ENCODE measurements around the gene PHACTR3.

Gene PHACTR3

DNA sequence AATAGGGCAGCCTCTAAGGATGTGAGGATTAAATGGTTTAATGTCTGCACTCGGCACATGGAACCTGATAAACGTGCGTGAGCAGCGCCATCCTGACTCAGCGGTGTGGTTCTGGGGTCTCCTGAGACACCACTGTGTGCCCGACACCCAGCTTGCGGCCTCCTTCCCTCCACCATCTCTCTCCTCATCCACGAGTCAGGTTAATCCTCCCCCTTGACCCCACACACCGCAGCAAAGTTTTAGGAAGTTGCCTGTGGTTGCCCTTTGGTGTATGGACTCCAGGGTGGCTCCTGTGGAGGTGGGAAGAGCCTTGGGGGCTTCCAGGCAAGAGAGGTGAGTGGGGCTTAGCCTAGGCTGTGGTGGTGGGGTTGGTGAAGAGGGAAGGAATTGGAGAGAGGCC is 68.2 kb downstream of the PHACTR3 start:
- CTCF ChIA-PET, result no interaction called here
- POLR2A ChIA-PET, result no interaction called here
- TF ChIP-seq, protein P1, sequence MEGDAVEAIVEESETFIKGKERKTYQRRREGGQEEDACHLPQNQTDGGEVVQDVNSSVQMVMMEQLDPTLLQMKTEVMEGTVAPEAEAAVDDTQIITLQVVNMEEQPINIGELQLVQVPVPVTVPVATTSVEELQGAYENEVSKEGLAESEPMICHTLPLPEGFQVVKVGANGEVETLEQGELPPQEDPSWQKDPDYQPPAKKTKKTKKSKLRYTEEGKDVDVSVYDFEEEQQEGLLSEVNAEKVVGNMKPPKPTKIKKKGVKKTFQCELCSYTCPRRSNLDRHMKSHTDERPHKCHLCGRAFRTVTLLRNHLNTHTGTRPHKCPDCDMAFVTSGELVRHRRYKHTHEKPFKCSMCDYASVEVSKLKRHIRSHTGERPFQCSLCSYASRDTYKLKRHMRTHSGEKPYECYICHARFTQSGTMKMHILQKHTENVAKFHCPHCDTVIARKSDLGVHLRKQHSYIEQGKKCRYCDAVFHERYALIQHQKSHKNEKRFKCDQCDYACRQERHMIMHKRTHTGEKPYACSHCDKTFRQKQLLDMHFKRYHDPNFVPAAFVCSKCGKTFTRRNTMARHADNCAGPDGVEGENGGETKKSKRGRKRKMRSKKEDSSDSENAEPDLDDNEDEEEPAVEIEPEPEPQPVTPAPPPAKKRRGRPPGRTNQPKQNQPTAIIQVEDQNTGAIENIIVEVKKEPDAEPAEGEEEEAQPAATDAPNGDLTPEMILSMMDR (IDR thresholded peaks at IDR 0.05; ENCODE audit: insufficient read depth, low read length, missing control alignments), result no peak

DNA sequence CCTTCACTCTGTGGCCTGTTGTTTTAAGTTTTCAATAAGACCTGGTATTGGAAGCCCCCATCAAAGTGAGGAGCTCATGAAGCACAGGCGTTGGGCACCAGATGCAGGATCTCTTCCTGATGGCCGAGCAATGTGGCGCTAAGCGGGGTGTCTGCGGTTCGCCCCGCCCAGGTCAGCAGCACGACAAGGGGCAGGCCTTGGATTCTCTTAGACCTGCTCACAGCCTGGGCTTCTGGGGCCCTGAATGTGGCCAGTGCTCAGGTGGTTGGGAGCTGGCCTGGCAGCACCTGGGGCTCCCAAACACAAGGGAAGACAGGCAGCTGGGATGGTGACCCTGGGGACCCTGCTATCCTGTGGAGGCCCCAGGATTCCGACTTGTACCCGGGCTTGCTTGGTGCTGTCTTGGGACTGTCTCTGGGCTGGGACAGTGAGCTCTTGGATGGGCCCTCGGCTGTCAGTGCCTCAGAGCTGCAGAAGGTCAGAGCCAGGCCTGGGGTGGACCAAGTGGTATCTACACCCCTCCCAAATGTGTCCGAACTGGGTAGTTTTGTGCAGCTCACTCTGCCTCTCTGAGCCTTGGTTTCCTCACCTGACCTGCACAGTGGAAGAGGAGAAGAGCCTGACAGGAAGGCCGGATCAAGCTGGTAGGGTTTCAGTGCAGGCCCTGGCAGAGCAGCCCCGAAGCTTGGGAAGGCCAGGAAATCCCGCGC is 69.1 kb downstream of the PHACTR3 start:
- CTCF ChIA-PET, result no interaction called here

More for the DNA sequence above, 68.2 kb downstream of the PHACTR3 start:
- no peak for DNase-seq (ENCODE audit: low read depth, low spot score)
- no peak overlapping the region for H3K4me3 ChIP-seq (ENCODE audit: low read depth, low read length)

DNA sequence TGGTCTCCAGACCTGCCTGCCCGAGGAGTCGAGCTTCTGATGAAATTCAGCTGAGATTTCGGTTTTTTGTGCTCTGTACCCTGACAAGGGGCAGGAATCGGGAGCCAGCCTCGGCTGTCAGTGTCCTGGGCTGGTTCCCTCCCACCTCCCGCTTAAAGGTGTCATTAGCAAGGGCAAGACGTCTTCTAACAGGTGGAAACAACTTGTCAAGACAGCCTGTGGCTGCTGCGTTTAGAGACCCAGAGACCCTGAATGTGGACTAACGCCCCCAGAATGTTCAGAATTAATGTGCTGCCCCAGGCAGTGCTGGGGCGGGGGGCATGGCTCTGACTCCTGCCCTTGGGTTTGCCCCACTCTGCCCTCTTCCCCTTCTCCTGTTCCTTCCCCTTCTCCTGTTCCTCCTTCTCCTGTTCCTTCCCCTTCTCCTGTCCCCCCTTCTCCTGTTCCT is 69.7 kb downstream of the PHACTR3 start:
- no peak for DNase-seq (ENCODE audit: low read depth, low spot score)
- POLR2A ChIA-PET, result no interaction called here
- TF ChIP-seq, protein P1 (IDR thresholded peaks at IDR 0.05; ENCODE audit: insufficient read depth, low read length, missing control alignments), result no peak
- H3K4me3 ChIP-seq (ENCODE audit: low read depth, low read length), result no peak overlapping the region
- CTCF ChIA-PET, result no interaction called here

More for the DNA sequence above, 69.1 kb downstream of the PHACTR3 start:
- H3K4me3 ChIP-seq (ENCODE audit: low read depth, low read length), result no peak overlapping the region
- DNase-seq (ENCODE audit: low read depth, low spot score), result no peak
- POLR2A ChIA-PET, result no interaction called here
- TF ChIP-seq, protein P1 (IDR thresholded peaks at IDR 0.05; ENCODE audit: insufficient read depth, low read length, missing control alignments), result no peak

DNA sequence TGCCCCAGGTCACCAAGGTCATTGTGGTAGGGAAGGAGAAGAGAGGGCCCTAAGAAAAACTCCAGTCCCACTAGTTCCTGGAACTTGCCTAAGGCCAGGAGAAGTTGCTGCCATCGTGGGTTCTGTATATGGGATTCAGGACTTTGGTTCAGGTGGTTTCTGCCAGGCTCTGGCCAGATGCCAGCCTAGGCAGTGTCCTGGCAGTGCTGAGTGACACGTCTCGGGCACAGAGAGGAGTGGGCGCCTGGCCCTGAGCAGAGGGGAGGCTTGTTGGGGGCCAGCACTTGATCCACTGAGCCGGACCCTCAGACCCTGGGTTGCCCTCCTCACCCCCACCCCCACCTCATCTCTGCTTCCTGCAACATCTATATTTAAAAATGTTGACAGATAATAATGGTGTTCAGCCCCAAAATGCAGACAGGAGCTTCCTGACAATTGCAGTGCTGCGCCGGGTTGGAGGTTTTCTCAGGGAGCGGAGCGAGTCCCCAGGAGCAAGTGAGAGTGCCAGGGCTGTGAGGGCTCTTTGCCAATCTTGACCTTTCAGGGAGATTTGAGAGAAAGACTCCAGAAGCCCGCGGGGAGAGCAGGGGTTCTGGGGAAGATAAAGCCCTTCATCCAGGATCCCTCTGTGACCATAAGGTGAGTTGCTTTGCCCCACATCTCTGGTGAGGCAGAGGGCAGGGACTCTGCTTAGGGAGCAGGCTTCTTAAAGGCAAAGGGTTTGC is 71.9 kb downstream of the PHACTR3 start:
- POLR2A ChIA-PET, result no interaction called here
- CTCF ChIA-PET, result no interaction called here
- DNase-seq (ENCODE audit: low read depth, low spot score), result no peak
- TF ChIP-seq, protein P1 (IDR thresholded peaks at IDR 0.05; ENCODE audit: insufficient read depth, low read length, missing control alignments), result no peak
- no peak overlapping the region for H3K4me3 ChIP-seq (ENCODE audit: low read depth, low read length)

DNA sequence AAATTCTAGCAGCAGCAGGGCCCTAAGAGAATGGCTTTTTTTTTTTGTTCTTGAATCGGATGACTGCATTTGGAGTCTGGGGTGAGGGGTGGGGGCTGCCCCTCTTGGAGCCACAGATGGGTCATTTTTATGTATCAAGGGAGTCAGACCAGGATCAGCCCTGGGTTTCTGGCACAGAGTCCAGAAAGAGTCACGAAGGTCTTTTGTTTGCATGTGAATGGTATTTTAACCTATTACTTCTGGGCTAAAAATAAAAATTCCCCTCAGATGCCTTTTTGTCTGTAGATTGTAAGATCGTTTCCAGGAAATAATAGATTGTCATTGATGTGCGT is 72.5 kb downstream of the PHACTR3 start:
- CTCF ChIA-PET, result no interaction called here
- POLR2A ChIA-PET, result no interaction called here
- TF ChIP-seq, protein P1 (IDR thresholded peaks at IDR 0.05; ENCODE audit: insufficient read depth, low read length, missing control alignments), result no peak
- H3K4me3 ChIP-seq (ENCODE audit: low read depth, low read length), result no peak overlapping the region
- no peak for DNase-seq (ENCODE audit: low read depth, low spot score)

DNA sequence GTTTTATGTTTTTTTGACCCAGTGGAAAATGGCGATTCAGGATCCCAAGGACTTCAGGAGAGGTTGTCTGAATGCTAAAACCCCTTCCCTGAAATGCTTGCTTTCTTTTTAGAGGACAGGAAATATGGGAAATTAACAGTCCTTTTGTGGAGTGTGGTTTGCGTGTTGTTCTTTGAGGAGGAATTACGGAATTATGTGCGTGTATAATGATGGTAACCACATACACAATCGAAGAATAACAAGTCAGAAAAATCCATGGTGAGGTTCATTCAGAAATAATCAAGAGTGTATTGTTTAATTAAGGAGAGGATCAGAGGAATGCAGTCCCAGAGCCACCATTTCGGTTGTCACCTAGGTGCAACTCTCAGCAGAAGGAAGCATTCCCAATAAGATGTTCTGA is 73.2 kb downstream of the PHACTR3 start:
- CTCF ChIA-PET, result no interaction called here
- TF ChIP-seq, protein P1 (IDR thresholded peaks at IDR 0.05; ENCODE audit: insufficient read depth, low read length, missing control alignments), result no peak

More for the DNA sequence above, 73.2 kb downstream of the PHACTR3 start:
- POLR2A ChIA-PET, result no interaction called here
- no peak for DNase-seq (ENCODE audit: low read depth, low spot score)
- H3K4me3 ChIP-seq (ENCODE audit: low read depth, low read length), result no peak overlapping the region
